ENCODE results near the gene BRD4. TPM values are rescaled to one million over a fixed set of nuclear protein-coding genes. Genes with fewer than 3 reads are reported as not detected.

BRD4 gene
- total and polyA plus RNA-seq, 2 donors (not counting 3 experiments of a cell fraction or from before 2014, with no cell fraction given) = 14.9 to 125 TPM

DNA sequence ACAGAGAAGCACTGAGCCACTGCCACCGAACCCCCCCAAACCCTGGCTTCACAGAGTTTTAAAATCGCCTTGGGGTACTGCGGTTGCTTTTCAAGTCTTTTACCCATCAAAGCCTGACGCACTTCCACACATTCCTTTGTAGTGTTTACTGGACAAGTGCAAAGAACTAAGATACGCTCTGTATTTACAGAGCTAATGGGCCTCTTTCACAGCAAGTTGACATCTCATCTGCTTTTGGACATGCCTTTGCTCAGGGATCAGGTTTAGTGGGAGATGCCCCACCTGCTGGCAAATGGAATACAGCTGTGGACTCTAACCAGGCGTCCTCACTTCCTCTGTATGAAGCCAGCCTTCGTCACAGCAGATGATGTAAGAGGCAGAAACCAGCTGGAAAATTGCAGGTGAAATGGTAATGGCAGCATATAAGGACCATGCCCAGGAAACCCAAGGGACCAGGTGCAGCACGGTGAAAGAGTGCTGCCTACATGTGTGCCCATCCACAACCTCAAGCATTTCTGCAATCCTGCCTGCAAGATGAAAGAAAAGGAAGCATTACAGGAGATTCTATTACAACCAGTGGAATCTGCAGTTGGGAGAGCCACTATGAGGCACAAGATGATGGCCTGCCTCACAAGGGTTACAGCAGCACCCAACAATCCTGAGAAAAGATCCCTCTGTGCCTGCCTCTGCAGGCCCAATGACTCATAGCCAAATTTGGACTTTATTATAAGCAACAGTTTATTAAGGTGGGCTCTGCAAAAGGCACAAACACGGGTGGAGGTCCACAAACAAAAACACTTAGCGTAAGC lies 34.7 kb downstream of the BRD4 start:
- no peak for DNase-seq (ENCODE audit: low read depth, low spot score)
- intact Hi-C loops (cut with micrococcal nuclease) = no loop called here
- Histone ChIP-seq H3K79me2 (ENCODE audit: control insufficient read depth, insufficient read depth, low read length) (peaks cover 98% of the 10 kb centered on the region), H3K4me3 (replicated peaks in 1 of 3; ENCODE audit: insufficient read depth in 1 of 3, low read depth in 1 of 3, low read length in 3 of 3) (no peak overlapping the region), H4K20me1 (replicated peaks; ENCODE audit: control insufficient read depth, extremely low read depth, insufficient read depth, low read length) (peaks cover 21% of the 10 kb centered on the region), H3K36me3 (ENCODE audit: control insufficient read depth in 2 of 2, extremely low read depth in 1 of 2, insufficient read depth in 2 of 2, low read length in 2 of 2) (no peaks in the 10 kb centered on the region), H3K9ac (replicated peaks; ENCODE audit: extremely low read depth, insufficient read depth, low read length) (no peak overlapping the region), H3K27ac (ENCODE audit: insufficient read depth, low read depth, low read length) (no peak overlapping the region), H3K4me2 (ENCODE audit: insufficient read depth, low read length) (no peak overlapping the region), H3K9me3 (replicated peaks; ENCODE audit: control insufficient read depth, insufficient read depth, low read length) (no peaks in the 10 kb centered on the region), H2AFZ (ENCODE audit: low read depth, low read length) (no peak overlapping the region), H3K27me3 (ENCODE audit: control insufficient read depth in 2 of 2, insufficient read depth in 2 of 2, low read length in 2 of 2) (no peaks in the 10 kb centered on the region), H3K9me1 (replicated peaks; ENCODE audit: control insufficient read depth, extremely low read depth, insufficient read depth, low read length) (no peaks in the 10 kb centered on the region), H3K4me1 (ENCODE audit: control insufficient read depth, extremely low read depth, insufficient read depth, low read length) (peaks cover 9% of the 10 kb centered on the region)
- BruUV-seq (replicated peaks) = no TSS peak
- dilution Hi-C loops (cut with MboI; ENCODE audit: extremely low pct_ligation_motif_present, low sequenced_read_pairs) = no loop called here
- ChIA-PET CTCF (interaction anchor here (0.8 to 1.6 kb wide), 3 partner anchors 9 to 17 kb away, joined by 3 to 4 read pairs (median 4); no protein-coding TSS in a partner anchor), POLR2A (no interaction called here)
- TF ChIP-seq MYC (IDR thresholded peaks at IDR 0.05; ENCODE audit: low read depth, low read length) = no peak
- no peak for TF ChIP-seq POLR2AphosphoS5 (IDR thresholded peaks at IDR 0.05; ENCODE audit: insufficient read depth, low read depth, low read length)
- no peak for TF ChIP-seq GATA2 (IDR thresholded peaks at IDR 0.05; ENCODE audit: insufficient read depth, insufficient read length, low read depth, low read length)
- no peak for TF ChIP-seq FOS (IDR thresholded peaks at IDR 0.05; ENCODE audit: borderline replicate concordance, insufficient read depth, low read length)
- TF ChIP-seq JUN (IDR thresholded peaks at IDR 0.05; ENCODE audit: borderline replicate concordance, insufficient read depth, insufficient read length, low read depth) = no peak
- TF ChIP-seq, protein P1, sequence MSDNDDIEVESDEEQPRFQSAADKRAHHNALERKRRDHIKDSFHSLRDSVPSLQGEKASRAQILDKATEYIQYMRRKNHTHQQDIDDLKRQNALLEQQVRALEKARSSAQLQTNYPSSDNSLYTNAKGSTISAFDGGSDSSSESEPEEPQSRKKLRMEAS (IDR thresholded peaks at IDR 0.05; ENCODE audit: insufficient read depth, insufficient read length) = no peak
- no peak for FAIRE-seq
